Uterus (tissue), 4 donors: Measurements from ENCODE around the gene GPR151. TPM values are rescaled to one million over a fixed set of nuclear protein-coding genes. Genes with fewer than 3 reads are reported as not detected.

ENCODE experiments used
- DNase-seq, 2 donors: peaks; one replicate each; pipeline ENCODE4 v3.0.0-alpha.2; 2019 to 2020
- H3K27ac ChIP-seq, 2 donors: fragments of 200-600 bp; sonication (generic); 1 replicate in 1 of 2; 2 replicates in 1 of 2; pipeline ENCODE4 v1.5.1; 2016 to 2018
- H3K27me3 ChIP-seq, 2 donors: fragments of 200-600 bp; sonication (generic); one replicate each; pipeline ENCODE4 v1.5.1; 2018 to 2019; ENCODE audit warnings: control low read depth in 1 of 2
- H3K36me3 ChIP-seq, 2 donors: fragments of 200-600 bp; sonication (generic); one replicate each; pipeline ENCODE4 v1.5.1; 2019; ENCODE audit warnings: control low read depth in 1 of 2
- H3K4me1 ChIP-seq, 2 donors: fragments of 200-600 bp; sonication (generic); one replicate each; pipeline ENCODE4 v1.5.1; 2018 to 2019; ENCODE audit warnings: control low read depth in 1 of 2
- H3K4me3 ChIP-seq, 2 donors: fragments of 200-600 bp; sonication (generic); 1 replicate in 1 of 2; 2 replicates in 1 of 2; pipeline ENCODE4 v1.5.1; 2018 to 2019; ENCODE audit warnings: mild to moderate bottlenecking in 1 of 2
- H3K9me3 ChIP-seq, 2 donors: fragments of 200-600 bp; sonication (generic); one replicate each; pipeline ENCODE4 v1.5.1; 2019; ENCODE audit warnings: control low read depth in 1 of 2
- CTCF ChIP-seq, 4 experiments: fragments of 200-600 bp in 2 of 4; fragments of 450-650 bp in 2 of 4; sonication (generic) in 2 of 4; IDR thresholded peaks; one replicate each; pipeline ENCODE4 v1.5.1; 2016 to 2019; ENCODE audit warnings: antibody characterized with exemption in 4 of 4, mild to moderate bottlenecking in 2 of 4, moderate library complexity in 1 of 4
- POLR2A ChIP-seq, 2 donors: fragments of 450-650 bp; IDR thresholded peaks; one replicate each; pipeline ENCODE4 v1.6.1; 2016; ENCODE audit warnings: antibody characterized with exemption in 2 of 2, mild to moderate bottlenecking in 1 of 2, moderate library complexity in 1 of 2
- intact Hi-C: fragments of 100-400 bp; cut with DNase I; formaldehyde crosslinking; loops from one replicate; pipeline ENCODE4 v1.15.1; 2023; ENCODE audit warnings: low total_unique reads
- total RNA-seq, 4 donors: library from RNA; depleted of rRNA in 3 of 4; stranded (reverse); fragments of >200 nt in 3 of 4; gene quantifications; one replicate each; pipeline versions ENCODE4 v1.1.0 to v1.2.4, GENCODE V29; 2014 to 2023
- donor health status: DM: yes; HTN: yes; CAD: no.

Gene GPR151
- total RNA-seq, 4 donors from 2014 or later = not detected

- no peaks in the 10 kb centered on the region for H3K27me3 ChIP-seq
- H3K4me1 ChIP-seq = no peaks in the 10 kb centered on the region
- no peaks in the 10 kb centered on the region for H3K9me3 ChIP-seq
- TF ChIP-seq POLR2A (IDR thresholded peaks at IDR 0.05) (no peak), CTCF (IDR thresholded peaks at IDR 0.05) (no peak)
- H3K27ac ChIP-seq = no peak overlapping the region
- intact Hi-C loops = loop anchor here (10.0 kb wide), 1 partner anchor 425 kb away; no protein-coding TSS in a partner anchor
- no peaks in the 10 kb centered on the region for H3K36me3 ChIP-seq
- no peak for DNase-seq
- no peak overlapping the region for H3K4me3 ChIP-seq
Measured at GRCh38 chr5:146529984-146530383, 14.0 kb upstream of the GPR151 start.

- H3K4me3 ChIP-seq = no peak overlapping the region
- no peak for DNase-seq
- no peaks in the 10 kb centered on the region for H3K36me3 ChIP-seq
- no peak overlapping the region for H3K27ac ChIP-seq
- H3K4me1 ChIP-seq = no peaks in the 10 kb centered on the region
- intact Hi-C loops = no loop called here
- H3K27me3 ChIP-seq = no peaks in the 10 kb centered on the region
- no peak for TF ChIP-seq POLR2A (IDR thresholded peaks at IDR 0.05)
- no peak for TF ChIP-seq CTCF (IDR thresholded peaks at IDR 0.05)
- H3K9me3 ChIP-seq = no peaks in the 10 kb centered on the region
Measured at GRCh38 chr5:146528236-146528635, 12.2 kb upstream of the GPR151 start.

GRCh38 chr5:146527785-146528184, 11.8 kb upstream of the GPR151 start:
- Histone ChIP-seq H3K27ac (no peak overlapping the region), H3K36me3 (no peaks in the 10 kb centered on the region), H3K4me1 (no peaks in the 10 kb centered on the region), H3K27me3 (no peaks in the 10 kb centered on the region), H3K9me3 (no peaks in the 10 kb centered on the region), H3K4me3 (no peak overlapping the region)
- intact Hi-C loops = no loop called here
- no peak for DNase-seq
- TF ChIP-seq POLR2A (IDR thresholded peaks at IDR 0.05) (no peak), CTCF (IDR thresholded peaks at IDR 0.05) (no peak)

- Histone ChIP-seq H3K4me1 (no peaks in the 10 kb centered on the region), H3K4me3 (no peak overlapping the region)
- intact Hi-C loops = no loop called here
Measured at GRCh38 chr5:146523698-146524097, 7.7 kb upstream of the GPR151 start.

More at GRCh38 chr5:146523698-146524097, 7.7 kb upstream of the GPR151 start:
- no peaks in the 10 kb centered on the region for H3K36me3 ChIP-seq
- H3K9me3 ChIP-seq = no peaks in the 10 kb centered on the region
- H3K27me3 ChIP-seq = no peaks in the 10 kb centered on the region
- TF ChIP-seq POLR2A (IDR thresholded peaks at IDR 0.05) (no peak), CTCF (IDR thresholded peaks at IDR 0.05) (no peak)
- no peak for DNase-seq
- H3K27ac ChIP-seq = no peak overlapping the region
